SIG-M5 treated with dmso at 0.1 percent for 504 hours (cell line): ENCODE measurements around the gene XKR8.

ENCODE experiments used
- DNase-seq: peaks from one replicate; lab custom pipeline; 2025; ENCODE audit not compliant: unreplicated experiment; lab: John Stamatoyannopoulos, UW

XKR8 gene

GRCh38 chr1:27955076-27955475 is 4.7 kb upstream of the XKR8 start:
- no peak for DNase-seq

DNA sequence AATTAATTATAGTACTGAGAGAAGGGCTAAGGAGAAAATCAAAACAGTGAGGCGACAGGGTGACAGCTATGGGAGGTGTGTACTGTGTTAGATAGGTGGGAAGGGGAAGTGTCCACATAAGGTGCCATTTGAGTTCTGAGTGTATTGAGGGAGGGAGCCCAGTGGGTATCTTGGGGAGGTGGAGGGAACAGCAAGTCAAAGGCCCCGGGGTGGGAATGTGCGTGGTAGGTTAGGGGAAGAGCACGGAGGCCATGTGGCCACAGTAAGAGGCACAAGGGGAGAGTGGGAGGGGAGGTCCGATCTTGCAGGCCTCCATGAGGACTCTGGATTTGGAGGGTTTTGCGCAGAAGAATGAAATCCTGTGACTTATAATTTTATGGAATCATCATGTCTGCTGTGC is 3.0 kb upstream of the XKR8 start:
- no peak for DNase-seq

DNA sequence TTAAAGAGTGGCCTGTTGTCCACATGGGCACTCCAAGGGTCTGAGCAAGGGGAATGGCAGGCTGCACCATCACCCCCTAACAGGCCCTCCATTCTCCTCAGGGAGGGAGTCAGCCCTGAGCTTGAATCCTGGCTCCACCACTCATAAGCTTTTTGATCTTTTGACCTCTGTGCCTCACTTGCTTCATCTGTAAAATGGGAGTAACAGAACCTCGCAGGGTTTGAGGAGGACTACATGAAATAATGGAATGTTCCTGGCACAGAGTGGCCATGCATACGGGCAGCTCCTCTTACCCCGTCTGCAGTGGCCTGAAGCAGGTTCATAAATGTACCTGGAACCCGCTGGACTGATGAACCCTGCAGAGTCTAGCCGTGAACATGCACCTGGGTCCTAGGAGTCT is 2.1 kb upstream of the XKR8 start:
- no peak for DNase-seq

DNA sequence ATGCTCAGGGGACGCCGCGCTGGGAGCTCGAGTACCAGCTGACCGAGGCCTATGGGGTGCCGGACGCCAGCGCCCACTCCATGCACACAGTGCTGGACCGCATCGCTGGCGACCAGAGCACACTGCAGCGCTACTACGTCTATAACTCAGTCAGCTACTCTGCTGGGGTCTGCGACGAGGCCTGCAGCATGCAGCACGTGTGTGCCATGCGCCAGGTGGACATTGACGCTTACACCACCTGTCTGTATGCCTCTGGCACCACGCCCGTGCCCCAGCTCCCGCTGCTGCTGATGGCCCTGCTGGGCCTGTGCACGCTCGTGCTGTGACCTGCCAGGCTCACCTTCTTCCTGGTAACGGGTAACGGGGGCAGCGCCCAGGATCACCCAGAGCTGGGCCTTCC is 1.3 kb upstream of the XKR8 start:
- DNase-seq: no peak

DNA sequence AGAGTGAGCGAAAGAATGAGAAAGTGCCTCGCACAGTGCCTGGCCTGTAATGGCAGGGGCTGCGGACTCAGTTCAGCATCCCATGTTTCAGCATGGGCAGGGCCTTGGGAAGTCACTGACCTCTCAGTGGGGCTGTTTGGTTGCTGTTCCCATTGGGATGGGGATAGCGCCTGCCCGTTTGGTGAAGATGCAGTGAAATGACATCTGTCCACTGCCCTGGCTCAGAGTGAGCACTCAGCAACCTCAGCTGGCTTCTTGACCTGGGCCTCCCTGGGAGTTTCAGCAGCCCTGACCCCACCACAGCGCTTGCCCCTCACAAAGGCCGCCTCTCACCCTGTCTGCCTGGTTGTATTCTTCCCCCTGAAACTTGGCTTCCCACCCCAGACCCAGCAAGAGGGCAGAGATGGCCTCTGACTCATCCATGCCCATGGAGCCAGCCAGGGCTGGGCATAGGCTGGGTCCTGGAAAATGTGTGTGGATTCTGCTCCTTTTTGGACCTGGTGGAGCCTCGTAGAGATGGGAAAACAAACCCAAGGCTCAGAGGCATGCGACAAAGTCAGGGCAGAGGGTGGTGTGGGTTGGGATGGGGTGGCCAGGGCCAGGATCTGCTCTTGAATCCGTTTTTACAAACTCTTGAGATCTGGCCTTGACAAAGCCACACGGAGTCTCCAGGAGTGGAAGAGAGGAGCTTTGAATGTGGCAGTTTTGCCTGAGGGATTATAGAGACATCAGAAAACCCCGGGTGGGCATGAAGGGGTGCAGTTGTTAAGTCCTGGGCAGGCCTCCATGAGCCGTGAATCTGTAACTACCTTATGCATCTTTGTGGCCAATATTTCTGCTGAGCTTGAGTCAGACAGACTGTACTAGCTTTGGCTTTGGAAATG is 1.2 kb downstream of the XKR8 start:
- DNase-seq: no peak

- DNase-seq: no peak
These were observed 2.0 kb downstream of the XKR8 start for GRCh38 chr1:27961646-27962221.

GRCh38 chr1:27963393-27963792 is 3.6 kb downstream of the XKR8 start:
- no peak for DNase-seq

DNA sequence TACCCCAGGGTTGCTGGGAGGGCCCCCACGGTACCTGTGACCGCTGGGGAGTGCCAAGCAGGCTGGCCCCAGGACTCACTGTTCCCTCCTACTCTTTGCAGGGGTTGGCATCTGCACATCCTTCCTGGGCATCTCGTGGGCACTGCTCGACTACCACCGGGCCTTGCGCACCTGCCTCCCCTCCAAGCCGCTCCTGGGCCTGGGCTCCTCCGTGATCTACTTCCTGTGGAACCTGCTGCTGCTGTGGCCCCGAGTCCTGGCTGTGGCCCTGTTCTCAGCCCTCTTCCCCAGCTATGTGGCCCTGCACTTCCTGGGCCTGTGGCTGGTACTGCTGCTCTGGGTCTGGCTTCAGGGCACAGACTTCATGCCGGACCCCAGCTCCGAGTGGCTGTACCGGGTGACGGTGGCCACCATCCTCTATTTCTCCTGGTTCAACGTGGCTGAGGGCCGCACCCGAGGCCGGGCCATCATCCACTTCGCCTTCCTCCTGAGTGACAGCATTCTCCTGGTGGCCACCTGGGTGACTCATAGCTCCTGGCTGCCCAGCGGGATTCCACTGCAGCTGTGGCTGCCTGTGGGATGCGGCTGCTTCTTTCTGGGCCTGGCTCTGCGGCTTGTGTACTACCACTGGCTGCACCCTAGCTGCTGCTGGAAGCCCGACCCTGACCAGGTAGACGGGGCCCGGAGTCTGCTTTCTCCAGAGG is 6.8 kb downstream of the XKR8 start:
- DNase-seq: no peak

DNA sequence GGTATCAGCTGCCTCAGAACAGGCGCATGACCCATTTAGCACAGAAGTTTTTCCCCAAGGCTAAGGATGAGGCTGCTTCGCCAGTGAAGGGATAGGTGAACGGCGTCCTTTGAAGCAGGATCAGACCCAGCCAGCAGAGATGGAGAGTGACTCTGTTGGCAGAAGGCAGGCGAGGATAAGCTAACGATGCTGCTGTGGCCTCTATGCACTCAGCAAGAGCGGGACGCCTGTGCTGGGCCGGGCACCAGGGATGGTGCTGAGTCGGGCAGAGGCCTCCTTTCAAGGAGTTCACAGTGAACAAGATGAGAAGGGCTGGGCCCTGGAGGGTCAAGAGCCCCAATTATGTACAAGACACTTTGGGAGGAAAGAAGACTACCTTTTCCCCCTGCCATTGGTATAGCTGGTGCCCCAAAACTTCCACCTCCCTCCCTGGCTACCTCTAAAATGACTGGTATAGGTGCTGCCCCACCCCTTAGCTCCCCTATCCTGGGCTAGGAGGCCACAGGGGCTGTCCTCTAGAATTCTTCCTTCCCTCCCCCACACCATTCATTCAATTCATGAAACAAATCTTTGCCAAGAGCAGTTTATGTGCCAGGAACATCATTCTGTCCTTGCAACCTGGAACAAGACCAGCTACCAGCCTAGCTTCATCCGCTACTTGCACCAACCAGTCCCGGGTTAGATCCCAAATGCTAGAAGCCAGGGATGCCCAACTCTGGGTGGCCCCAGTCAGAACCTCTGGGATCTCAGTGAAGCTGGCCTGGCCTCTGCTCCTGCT is 7.5 kb downstream of the XKR8 start:
- no peak for DNase-seq

- no peak for DNase-seq
These were observed 8.2 kb downstream of the XKR8 start for GRCh38 chr1:27967884-27968466.

- DNase-seq: peak; percentile 40
These were observed 8.9 kb downstream of the XKR8 start for GRCh38 chr1:27968692-27969091.

DNA sequence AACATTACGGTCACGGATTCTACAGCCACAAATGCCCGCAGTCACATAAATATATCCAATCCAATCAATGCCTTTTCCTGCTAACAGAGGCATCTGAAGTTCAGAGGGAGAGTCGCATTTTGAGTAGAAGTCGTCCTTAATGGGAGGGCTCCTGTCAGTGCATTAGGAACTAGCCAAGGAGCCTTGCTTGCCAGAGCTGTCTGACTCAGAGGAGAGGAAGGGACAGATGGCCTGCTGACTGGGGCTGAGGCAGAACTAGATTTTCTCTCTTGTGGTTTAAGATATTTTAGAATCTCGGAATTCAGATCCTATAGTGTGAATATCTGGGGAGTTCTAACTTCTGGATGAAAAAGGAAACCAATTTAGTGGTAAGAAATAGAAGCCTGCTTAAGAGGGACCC is 10.6 kb downstream of the XKR8 start:
- DNase-seq: no peak

DNA sequence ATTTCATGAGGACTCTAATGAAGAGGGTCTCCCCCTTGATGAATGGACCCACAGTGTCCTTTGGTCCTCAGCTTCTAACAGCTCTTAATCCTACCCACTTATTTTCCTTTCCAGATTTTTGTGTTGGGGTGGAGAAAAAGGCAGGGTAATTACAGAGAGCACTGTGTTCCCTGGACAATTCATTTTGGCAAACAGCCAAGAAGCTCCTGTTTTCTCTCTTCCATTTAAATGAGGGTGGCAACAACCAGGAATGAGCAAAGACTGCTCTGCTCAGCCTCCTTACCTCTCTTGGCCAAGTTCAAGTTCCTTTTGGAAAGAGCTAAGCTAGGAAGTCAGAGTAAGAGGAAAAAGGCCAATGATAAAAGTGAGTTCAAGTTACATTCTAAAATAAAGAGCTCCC is 11.9 kb downstream of the XKR8 start:
- DNase-seq: no peak

DNA sequence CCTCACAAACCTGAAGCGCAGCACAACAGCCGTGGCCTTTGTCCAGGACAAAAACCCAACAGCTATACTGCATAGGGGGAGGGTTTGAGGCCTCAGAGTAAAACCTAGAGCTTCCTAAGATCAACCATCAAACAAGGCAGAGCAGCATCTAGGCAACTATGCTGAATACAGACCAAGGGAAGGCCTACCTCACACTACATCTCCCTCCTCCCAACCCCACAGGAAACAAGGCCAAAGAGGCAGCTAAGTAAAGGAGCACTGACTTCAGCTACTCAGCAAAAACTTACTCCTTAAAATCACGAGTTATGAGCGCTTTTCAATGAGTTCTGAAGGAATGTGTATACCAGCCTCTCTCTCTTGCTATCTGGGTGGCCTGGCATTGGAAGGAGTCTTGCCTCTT is 12.4 kb downstream of the XKR8 start:
- no peak for DNase-seq

DNA sequence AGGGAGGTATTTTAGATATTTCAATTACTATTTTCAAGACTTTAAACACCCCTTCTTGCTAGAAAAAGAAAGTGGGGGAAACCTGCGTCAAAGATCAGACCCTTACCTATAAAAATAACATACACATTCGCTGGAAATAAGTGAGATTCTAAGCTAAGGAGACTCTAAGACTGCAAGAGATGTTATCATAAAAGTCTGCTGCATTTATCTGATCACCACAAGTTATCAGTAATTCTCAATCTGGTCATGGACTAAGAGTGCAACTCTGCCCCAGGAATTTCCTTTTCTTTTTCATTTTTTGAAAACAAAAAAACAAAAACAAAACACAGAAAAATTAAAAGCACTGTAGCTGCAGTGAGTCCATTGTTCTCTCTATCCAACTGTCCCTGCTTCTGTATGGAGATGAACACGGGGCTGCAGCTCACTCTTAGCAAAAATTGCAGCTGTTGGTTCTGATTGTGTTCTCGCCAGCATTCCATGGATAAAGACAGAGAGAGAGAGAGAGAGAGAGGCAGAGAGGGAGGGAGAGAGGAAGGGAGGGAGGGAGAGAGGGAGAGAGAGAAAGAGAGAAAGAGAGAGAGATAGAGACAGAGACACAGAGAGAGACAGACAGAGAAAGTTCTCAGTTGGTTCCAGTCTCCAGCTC is 14.1 kb downstream of the XKR8 start:
- no peak for DNase-seq

- DNase-seq: no peak
These were observed 14.6 kb downstream of the XKR8 start for GRCh38 chr1:27974417-27974781.

DNA sequence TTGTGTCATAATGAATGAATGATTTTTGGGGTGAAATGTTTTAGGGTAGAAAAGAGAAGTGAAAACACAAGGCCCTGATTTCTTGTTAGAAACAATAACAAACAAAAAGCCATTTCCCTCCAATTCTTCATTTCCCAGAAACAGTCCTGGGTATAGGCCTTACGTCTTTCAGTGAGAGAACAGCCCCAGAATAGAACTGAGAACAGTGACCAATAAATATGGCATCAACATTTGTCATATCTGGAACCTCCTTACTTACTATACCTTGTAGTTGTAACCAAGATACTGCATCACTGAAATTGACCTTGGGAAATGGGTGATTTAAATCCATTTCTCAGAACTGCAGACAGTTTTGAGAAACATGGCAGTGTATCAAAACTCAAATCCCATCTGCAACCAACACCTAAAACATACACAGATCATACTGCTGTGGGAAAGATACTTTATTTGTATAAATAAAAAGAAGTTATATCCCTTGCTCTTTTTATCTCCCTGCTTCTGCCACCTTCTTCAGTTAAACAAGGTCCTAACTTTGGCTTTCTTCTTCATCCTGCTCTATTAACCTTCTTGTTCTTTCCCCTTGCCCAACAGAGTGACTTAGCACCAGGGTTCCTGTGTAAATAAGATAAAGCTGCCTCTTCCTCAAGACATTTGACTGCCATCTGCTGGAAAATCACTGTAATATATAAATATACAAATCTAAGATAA is 19.5 kb downstream of the XKR8 start:
- DNase-seq: peak; percentile 76

DNA sequence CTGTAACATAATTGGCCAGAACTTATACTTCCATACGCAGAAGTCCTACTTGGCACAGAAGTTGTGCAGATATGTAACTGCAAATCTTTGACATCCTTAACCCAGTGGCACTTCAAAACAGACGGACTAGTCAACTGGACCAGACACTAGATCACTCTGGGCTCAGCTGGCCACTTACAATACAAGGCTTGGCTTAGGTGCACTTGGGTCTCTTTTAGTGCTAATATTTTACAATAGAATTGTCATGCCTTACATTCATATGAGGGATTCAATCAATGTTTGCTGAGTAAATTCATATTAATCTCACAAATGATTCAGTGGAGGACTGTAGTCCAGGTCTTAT is 20.1 kb downstream of the XKR8 start:
- no peak for DNase-seq

DNA sequence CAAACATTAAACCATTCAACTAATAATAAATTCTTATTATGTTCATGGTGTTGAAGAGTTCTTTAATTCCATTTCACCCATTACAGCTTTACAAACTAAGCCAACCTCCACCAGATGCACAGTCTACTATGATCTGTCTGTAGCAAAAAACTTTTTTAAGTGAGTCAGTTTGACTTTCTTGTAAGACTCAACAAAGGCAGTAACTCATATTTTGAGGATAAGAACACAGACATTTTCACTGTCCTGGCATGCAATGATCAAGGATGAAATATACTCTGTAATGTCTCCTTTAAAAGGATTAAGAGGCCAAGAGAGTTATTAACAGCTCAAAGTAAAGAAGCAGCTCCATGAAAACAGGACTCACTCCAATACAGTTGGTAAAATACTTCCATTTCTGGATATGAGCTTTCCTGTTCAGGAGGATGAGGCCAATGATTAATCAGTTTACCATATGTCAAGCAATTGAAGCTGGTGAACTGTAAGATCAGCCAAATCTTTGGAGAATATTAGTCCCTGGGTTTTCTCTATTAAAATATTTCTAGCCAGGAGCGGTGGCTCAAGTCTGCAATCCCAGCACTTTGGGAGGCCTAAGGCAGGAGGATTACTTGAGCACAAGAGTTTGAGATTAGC is 20.6 kb downstream of the XKR8 start:
- no peak for DNase-seq

GRCh38 chr1:27981145-27981544 is 21.4 kb downstream of the XKR8 start:
- no peak for DNase-seq
